Measurements from ENCODE around the gene SLC49A3.
"Not testable (repeated sequence)": the region's sequence is repeated elsewhere in the genome, so short reads cannot be mapped to it uniquely, and the experiment has no call there.

Gene SLC49A3

DNA sequence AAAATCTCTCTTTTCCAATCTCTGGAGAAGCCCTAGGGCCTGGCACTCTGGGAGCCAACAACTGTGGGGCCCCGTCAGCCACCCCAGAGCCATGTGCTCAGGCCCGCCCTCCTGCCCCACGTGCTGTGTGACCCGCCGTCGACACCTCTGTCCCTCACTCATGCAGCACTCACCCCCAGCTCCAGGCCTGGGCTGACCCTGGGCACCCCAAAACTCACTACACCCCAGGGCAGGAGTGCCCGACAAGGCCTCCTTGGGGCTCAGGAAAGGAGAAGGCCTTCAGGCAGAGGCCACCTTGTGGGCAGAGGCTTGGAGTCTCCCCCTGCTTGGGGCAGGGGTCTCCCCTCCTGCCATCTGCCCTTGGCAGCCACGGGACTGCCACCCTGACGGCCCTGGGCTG is 8.9 kb downstream of the SLC49A3 start:
- no peak for DNase-seq

DNA sequence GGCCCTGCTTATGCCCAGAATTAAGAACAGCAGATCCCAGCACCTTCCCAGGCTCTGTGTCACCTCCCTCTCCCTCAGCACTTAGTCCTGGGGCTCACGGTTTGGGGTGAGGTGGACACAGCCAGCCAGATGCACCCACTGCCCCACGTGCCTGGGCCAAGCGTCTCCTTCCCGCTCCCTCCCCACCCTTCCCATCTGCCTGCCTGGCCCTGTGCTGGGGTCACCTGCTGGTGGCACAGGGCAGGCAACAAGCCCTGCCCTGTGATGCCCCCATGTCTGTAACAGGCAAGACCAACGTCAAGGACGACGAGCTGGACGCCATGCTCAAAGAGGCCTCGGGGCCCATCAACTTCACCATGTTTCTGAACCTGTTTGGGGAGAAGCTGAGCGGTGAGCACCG is 9.3 kb downstream of the SLC49A3 start:
- no peak for DNase-seq

DNA sequence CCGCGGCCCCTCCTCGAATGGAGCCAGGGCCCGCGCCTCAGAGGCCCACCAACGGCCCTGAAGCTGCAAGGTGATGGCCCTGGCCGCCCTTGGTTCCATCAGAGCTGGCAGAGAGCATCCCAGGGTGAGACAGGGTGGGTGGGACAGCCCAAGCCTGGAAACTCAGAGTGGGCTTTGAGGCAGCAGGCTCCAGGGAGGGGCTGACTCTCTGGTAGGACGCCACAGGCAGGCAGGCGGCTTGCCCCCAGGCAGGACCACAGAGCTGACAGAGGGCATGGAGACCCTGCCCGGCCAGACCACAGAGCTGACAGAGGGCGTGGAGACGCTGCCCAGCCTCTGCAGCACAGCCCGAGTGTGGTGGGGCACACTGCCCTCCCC is 9.9 kb downstream of the SLC49A3 start:
- no peak for DNase-seq

DNA sequence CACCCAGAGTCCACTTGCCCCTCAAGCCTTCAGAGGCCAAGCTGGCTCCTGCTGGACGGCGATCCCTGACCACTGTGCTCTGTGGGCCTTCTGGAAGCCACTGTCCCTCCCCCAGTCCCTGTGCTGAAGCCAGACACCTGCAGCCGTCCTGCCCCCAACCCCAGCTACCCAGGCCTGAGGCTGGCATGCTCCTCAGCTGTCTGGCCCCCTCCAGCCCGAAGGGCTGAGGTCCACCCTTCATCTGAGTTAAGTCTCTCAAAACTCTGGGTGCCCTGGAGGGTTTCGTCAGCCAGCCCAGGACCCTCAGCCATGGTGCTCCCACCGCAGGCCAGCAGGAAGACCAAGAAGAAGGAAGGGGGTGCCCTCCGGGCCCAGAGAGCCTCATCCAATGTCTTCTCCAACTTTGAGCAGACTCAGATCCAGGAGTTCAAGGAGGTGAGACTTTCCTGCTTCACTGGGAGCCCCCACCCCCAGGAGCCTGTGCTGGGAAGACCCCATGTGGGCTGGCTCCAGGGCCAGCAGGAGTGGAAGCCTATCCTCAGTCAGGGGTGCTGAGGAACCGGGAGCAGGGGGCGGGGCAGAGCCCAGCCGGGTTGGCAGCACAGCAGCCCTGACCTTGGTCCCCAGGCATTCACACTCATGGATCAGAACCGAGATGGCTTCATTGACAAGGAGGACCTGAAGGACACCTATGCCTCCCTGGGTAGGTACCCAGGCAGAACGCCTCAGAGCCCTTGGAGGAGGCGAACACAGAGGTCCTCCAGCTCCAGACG is 10.4 kb downstream of the SLC49A3 start:
- no peak for DNase-seq

DNA sequence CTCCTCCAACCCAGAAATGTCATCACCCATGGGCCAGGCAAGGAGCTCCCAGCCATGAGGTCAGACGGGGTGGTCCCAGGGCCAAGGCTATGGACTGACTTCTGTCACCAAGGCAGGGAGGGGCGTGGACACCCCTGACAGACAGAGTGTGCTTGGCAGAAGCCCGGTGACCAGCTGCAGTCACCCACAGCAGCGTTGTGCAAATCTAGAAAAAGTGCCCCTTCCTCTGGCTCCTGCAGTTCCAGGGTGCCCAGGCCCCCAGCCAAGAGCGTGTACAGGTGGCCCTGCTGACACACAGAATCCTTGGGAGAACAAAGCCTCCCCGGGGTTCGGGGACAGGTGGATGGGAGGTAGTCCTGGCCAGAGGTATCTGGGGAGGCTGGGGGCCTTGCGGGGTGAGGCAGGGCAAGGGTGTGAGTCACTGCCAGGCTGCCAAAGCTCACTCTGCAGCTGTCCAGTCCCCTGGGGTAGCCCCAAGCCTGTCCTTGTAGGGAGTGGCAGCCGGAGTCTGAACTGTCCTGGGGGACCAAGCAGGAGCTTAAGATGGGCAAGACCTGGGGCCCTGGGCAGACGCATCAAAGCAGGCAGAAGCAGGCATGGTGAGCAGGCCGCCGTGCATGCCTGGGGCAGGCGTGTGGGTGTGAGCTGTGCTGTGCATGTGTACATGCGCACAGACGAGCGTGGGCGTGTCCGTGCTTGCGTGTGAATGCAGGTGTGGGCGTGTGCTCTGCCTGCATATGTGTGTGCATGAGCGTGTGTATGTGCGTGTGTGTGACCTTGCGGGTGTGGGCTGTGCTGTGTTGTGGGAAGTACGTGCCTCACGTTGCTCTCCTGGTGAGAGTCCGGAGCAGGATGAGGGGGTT is 11.3 kb downstream of the SLC49A3 start:
- no peak for DNase-seq

DNA sequence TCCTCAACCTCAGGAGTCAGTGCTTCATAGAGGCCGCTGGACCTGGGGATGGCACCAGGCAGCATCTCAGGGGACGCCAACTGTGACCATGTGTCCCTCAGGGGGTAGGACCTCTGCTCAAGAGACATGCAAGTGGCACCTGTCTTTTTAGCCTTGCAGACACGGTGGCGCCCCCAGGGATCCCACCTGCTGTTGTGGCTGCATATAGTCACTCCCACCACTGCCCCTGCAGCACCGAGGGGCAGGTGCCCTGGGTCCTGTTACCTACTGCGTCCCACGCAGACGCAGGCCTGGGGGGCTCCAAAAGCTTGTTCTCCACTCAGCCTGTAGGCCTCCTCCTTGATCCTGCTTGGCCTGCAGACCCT is 12.1 kb downstream of the SLC49A3 start:
- DNase-seq = no peak

DNA sequence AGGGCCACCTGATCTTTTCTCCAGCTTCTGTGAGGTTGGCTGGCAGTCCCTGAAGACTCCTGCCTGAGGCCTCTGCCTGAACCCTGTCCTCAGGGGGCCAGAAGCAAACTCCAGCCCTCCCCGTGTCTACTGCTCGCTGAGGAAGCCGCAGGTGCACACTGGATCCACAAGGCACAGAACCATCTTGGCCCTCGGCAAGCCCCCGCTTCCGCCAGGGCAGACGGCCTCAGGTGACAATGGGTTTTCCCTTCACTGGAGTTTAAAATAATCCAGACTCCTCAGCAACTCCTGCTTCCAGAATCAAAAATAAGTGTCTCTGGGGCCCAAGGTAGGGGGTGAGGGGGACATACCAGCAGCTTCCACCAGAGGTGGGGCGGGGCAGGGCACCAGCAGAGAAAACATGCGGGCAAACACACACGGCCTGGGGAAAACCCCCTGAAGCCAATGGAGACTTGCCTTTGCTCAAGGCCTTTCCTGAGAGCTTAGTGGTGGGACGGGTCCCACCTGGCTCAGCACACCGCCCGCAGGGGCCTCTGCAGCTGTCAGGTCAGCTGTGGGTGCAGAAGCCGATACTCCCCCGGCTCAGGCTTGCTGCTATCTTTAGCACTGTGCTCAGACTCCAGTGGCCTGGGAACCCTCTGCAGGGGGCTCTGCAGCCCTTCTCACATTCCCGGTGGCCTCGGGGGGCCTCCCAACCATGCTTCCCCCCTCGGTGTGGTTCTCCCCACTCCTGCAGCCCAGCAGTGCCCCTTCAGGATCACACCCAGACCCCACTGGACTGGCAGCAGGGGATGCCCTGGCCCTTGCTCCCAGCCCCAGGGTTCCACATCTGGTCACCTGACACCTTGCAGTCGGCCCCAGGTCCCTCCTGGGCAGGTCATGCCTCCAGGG is 12.7 kb downstream of the SLC49A3 start:
- DNase-seq = no peak

DNA sequence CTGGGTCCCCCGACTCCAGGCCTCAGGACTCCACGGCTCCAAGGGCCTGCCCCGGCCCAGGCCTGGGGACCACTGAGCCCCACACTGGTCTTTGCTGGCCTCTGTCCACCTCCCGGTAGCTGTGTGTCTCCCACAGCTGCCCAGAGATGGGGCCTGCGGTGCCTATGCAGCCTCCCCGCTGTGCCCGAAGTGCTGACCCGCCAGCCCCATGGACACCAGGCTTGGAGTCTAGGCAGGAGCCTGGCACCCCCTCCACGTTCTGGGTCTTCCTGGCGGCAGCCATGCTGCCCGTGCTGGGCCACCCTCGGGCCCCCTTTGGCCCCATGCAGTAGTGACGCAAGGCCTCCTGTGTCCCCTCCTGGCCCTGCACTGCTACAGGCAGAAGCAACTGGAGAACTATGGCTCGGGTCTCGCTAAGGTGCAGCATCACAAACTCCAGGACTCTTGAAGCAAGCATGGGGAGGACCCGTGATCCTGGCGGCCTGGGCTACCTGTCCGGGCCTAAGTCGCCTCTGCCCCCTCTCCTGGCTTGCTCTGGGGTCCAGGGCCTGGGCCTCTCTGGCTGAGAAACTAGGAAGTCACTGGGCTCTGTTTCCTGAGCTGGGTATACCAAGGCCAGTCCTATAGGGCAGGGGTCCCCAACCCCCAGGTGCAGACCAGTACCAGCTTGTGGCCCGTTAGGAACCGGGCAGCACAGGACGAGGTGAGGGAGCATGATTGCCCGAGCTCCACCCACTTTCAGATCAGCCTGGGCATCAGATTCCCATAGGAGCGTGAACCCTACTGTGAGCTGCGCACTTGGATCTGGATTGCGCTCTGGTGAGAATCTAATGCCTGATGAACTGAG is 13.7 kb downstream of the SLC49A3 start:
- no peak for DNase-seq

DNA sequence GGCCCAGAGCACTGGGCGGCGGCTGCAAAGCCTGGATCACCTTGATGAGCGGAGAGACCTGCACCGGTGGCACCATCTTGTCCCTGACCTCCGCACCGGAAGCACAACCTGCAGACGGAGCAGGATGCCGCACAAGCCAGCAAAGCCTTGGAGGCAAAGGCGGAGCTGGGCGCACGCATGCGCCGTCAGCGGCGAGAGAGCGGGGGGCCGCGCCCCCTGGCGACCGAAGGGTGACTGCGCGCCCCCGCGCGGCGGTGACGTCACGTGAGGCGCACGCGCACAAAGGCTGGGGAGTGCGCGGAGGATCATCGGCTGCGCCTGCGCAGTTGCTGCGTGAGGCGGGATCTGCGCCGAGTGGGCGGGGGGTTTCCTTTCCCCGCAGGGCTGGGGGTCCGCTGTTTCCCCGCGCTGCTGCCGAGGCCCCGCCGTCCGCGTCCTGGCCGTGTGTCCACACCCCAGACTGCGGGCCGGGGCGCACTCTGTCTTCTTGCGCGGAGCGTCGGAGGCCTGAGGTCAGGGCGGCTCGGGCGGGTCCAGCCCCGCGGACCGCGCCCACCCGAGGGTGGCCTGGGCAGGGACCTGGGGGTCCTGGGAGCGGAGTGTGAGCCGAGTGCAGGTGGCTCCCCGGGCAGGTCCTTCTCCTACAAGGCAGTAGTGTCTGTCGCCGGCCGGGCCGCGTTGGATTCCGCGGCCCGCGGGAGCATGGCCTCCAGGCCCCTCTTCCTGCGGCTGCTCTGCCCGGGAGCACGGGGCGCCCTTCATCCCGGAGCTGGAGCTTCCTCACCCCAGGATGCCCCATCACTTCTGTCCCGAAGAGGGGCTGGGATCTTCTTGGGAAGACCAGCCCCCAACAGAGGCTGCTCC is 14.5 kb downstream of the SLC49A3 start, which contains the start of the genes ATP5ME and MYL5:
ATP5ME (minus strand) TSS at position 105 of the 864 bp plus-strand sequence; CDS start at position 76, 29 bp downstream.
MYL5 (plus strand) TSS at position 371 of the 864 bp plus-strand sequence. CDS start 3,485 bp downstream, outside the sequence.
- peak; percentile 97 for DNase-seq

DNA sequence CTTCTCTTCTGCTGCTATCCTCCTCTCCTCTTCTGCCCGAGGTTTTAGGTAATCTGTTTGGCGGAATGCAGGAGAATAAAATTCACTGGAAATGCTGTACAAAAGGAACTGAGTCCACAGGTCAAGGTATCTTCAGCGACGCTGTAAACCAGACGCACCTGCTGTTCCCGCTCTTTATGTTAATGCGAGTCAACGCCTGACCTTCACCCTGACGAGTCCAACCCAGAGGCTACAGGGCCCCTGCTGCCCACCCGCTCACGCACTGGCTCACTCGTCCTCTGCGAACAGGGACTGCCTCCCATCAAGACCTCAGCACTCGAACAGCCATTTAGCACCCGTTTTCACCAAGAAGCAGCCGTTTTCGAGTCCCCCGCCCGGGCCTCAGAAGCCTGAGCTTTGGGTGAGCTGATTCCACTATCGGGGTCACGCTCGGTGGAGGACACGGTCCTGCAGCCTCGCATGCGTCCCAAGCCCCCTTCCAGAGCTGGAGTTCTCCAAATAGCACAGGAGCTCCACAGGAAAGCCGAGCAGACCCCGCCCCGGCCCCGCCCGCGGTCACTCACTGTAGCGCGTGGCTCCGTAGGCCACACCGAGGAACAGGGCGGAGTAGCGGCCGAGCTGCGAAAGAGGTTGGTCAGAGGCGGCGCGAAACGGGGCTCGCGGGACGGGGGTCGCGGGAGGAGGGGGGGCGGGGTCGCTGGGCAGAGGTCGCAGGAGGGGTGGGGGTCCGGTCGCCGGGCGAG is 15.4 kb downstream of the SLC49A3 start:
- no peak for DNase-seq

DNA sequence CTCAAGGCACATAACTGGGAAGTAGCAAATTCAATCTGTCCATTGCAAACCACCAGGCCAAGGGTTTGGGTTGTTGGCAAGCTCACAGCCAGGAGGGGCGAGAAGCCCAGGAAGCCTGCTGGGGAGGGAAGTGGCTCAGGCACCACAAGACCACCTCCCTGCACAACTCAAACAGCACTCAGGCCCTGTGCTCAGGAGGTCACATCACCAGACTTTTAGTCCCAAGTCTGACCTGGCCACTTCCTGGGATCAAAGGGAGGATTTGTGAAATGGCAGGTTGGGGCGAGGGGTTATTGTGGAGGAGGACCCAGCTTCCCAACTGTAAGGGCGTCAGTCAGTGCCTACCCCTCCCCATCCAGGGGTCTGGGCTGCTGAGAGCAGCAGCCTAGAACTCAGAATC is 17.2 kb downstream of the SLC49A3 start:
- DNase-seq = no peak

DNA sequence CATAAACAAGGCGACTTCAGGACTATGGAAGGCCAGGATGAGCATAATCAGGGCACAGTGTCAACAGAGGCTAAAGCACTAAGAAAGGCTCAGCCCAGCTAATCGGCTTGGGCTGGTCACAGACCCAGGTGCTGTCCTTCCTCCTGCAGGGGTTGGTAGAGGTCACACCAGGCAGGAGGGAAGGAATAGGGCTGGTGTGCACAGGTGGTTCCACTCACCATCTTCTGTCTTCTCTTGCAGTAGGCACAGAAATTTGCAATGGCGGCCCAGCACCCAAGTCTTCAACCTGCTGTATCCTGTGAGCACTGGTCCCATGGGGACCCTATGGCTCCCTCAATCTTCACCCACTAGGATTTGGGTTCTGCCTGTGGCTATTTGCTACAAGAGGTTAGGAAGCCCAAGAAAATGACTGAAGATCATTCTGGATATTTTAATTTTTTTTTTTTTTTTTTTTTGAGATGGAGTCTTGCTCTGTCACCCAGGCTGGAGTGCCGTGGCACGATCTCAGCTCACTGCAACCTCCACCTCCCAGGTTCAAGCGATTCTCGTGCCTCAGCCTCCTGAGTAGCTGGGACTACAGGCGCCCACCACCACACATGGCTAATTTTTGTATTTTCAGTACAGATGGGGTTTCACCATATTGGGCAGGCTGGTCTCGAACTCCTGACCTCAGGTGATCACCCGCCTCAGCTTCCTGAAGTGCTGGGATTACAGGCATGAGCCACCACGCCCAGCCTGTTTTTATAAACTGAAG is 19.0 kb downstream of the SLC49A3 start:
- not testable (repeated sequence) for DNase-seq

DNA sequence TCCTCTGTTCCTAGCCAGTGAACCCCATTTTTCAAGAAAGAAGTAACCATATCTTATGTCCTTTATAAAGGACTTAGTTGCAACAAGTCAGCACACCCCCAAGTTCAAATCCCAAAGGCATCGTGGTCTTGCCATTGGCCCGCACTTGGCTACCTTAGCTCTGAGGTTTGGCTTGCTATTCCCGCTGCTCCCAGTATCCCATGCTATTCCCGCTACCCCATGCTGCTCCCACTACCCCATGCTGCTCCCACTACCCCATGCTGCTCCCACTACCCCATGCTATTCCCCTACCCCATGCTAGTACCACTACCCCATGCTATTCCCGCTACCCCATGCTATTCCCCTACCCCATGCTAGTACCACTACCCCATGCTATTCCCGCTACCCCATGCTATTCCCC is 20.7 kb downstream of the SLC49A3 start:
- DNase-seq = not testable (repeated sequence)

DNA sequence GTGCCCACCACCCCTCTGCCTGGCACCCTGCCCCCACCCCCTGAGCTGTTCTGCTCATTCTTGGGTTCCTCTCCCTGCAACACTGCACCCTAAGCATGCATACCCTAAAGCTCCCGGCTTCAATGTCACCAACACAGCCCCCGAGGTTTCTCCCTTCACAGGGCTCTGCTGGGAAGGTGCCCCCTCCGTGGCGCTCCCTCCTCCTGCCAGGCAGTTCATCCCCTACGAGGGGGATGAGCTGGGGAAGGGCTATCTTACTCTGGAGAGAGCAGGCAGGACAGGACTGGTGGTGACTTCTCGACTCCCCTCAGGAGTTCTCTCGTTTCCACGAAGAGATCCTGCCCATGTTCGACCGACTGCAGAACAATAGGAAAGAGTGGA is 21.4 kb downstream of the SLC49A3 start:
- DNase-seq = no peak

DNA sequence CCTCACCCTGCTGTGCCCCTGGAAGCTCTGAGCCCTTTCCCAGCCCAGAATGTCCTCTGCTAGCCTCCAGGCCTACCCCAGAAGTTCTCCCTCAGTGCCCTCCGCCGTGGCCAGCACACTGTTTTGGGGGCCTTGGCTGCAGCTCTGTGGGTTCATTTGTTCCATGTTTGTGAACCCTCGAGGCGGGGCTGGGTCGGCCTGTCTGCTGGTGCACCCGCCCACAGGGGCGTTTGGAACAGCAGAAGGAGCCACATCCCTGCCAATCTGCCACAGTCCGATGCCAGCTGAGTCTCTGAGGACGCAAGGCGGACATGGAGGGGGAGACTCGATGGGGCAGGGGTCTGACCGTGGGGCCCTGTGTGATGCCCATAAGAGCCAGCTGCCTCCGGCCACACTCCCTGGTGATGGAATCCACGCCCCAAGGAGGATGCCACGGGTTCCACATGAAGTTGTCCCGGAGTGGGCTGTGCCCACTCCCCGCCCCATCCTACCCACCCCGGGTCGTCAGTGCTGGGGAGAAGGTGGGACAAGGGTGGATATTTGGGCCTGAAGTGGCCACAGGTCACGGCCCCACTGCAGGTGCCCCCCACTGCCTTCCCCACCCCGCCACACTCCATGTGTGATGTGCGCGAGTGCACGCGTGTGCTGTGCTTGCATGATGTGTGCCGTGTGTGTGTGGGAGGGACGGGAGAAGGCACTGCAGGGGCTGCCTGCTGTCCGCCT is 22.0 kb downstream of the SLC49A3 start:
- no peak for DNase-seq

DNA sequence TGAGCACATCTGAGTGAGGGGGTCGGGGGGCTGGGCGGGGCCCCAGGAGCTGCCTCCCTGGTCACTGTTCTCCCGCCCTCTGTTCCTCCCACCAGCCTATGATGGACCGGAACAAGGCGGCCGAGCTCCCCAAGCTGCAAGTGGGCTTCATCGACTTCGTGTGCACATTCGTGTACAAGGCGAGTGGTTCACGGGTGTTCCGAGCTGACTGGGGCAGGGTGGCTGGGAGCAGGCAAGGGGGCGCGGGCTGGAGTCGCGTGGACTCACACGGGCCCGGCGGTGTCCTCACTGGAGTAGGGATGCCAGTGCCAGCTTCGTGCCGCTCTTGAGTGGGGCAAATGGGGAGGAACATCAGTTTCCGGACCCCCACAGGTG is 22.5 kb downstream of the SLC49A3 start:
- no peak for DNase-seq

DNA sequence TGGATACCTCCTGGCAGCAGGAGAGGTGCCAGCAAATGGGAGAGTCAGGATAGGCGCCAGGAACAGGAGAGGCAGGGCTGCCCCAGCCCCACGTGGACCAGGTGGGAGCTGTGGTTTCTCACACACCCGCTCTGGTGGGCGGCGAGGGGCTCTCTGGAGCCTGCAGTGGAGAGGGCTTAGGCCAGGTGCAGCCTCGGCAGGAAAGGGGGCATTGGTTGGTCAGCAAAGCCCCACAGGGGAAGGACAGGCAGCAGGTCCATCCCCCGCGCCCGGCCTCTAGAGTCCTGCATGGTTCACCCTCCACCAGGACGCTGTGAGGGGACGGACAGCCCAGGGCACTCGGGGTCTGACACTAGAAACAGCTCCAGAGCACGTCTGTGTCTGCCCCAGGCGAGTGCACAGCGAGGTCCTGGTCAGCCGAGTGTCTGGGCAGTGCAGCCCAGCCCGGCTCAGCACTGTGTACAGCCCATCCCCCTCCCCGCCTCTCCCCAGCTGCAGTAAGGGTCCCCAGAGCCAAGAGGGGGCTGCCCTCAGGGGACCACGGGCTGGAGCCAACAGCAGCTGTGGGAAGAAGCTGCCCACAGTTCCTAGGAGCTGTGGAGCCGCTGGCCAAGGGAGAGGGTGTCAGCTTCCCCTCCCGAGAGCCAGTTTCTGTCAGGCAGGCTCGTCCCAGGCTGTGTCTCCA is 23.1 kb downstream of the SLC49A3 start:
- DNase-seq = no peak

DNA sequence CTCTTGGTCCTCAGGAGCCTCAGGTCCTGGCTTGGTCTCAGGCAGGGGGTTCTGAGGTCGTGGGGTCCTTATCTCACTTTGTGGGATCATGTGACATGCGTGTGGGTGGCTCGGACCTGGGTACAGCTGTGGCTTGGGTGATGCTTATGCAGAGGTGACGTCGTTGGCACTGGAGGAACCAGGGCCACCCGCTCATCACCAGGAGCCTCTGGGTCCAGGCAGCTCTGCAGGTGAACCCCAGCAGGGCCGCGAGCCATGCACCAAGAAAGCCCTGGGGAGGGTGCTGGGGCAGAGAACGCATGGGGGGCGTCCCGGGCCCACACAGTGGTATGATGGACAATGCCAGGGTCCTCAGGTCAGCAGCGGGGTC is 23.6 kb downstream of the SLC49A3 start:
- no peak for DNase-seq

Data from hematopoietic multipotent progenitor cell treated with erythropoietin and hydrocortisone succinate and interleukin-3 and kit ligand, for 8 days (in vitro differentiated cells).